Measurements from ENCODE around the gene STPG2. TPM values are rescaled to one million over a fixed set of nuclear protein-coding genes. Genes with fewer than 3 reads are reported as not detected.

The STPG2 gene
- total RNA-seq, 2 donors from 2014 or later = 0.13 to 0.53 TPM

- no peaks in the 10 kb centered on the region for H3K36me3 ChIP-seq (ENCODE audit: control insufficient read depth, insufficient read depth, low read length)
- H3K9me3 Mint-ChIP-seq = peaks cover 3% of the 10 kb centered on the region
- DNase-seq = no peak
- H3K27ac ChIP-seq (ENCODE audit: low read depth, low read length) = no peak overlapping the region
- H3K4me1 ChIP-seq (ENCODE audit: control insufficient read depth, insufficient read depth, low read length) = no peaks in the 10 kb centered on the region
- H3K4me3 Mint-ChIP-seq = no peak overlapping the region
- no peak overlapping the region for H3K27ac Mint-ChIP-seq
- no peak for TF ChIP-seq CTCF (conservative IDR thresholded peaks at IDR 0.05)
- no peak overlapping the region for H3K9ac ChIP-seq (ENCODE audit: extremely low read depth, low read length, poor library complexity, severe bottlenecking)
- 70 to 83% methylated on average over 2 to 4 of the region's 4 CpGs for WGBS, 2 experiments (ENCODE audit: insufficient coverage in 1 of 2, insufficient read length in 1 of 2)
- H3K4me1 Mint-ChIP-seq = peaks cover 3% of the 10 kb centered on the region
- H3K27me3 Mint-ChIP-seq (ENCODE audit: insufficient read depth) = no peaks in the 10 kb centered on the region
- H3K36me3 Mint-ChIP-seq (ENCODE audit: low read depth) = peaks cover 2% of the 10 kb centered on the region
- H3K9me3 ChIP-seq (ENCODE audit: control insufficient read depth, low read length) = no peaks in the 10 kb centered on the region
- no peak overlapping the region for H3K4me3 ChIP-seq (ENCODE audit: low read length)
- H3K27me3 ChIP-seq (ENCODE audit: control insufficient read depth, insufficient read depth, low read length, poor library complexity, severe bottlenecking) = no peaks in the 10 kb centered on the region
These were observed 515.5 kb downstream of the STPG2 start for GRCh38 chr4:97627750-97628149.

GRCh38 chr4:97624204-97624603 lies 519.1 kb downstream of the STPG2 start:
- TF ChIP-seq CTCF (conservative IDR thresholded peaks at IDR 0.05) = no peak
- Mint-ChIP-seq H3K4me3 (no peak overlapping the region), H3K36me3 (ENCODE audit: low read depth) (peaks cover 2% of the 10 kb centered on the region), H3K9me3 (peaks cover 3% of the 10 kb centered on the region), H3K4me1 (no peaks in the 10 kb centered on the region), H3K27ac (no peak overlapping the region), H3K27me3 (ENCODE audit: insufficient read depth) (no peaks in the 10 kb centered on the region)
- no peaks in the 10 kb centered on the region for H3K4me1 ChIP-seq (ENCODE audit: control insufficient read depth, insufficient read depth, low read length)
- no peak for DNase-seq
- H3K9ac ChIP-seq (ENCODE audit: extremely low read depth, low read length, poor library complexity, severe bottlenecking) = no peak overlapping the region
- no peaks in the 10 kb centered on the region for H3K27me3 ChIP-seq (ENCODE audit: control insufficient read depth, insufficient read depth, low read length, poor library complexity, severe bottlenecking)
- WGBS, 2 experiments (ENCODE audit: insufficient coverage in 1 of 2, insufficient read length in 1 of 2) = 80 to 86% methylated on average over 3 to 4 of the region's 4 CpGs
- H3K27ac ChIP-seq (ENCODE audit: low read depth, low read length) = no peak overlapping the region
- H3K9me3 ChIP-seq (ENCODE audit: control insufficient read depth, low read length) = no peaks in the 10 kb centered on the region
- no peak overlapping the region for H3K4me3 ChIP-seq (ENCODE audit: low read length)
- H3K36me3 ChIP-seq (ENCODE audit: control insufficient read depth, insufficient read depth, low read length) = no peaks in the 10 kb centered on the region

GRCh38 chr4:97605932-97606331 lies 537.3 kb downstream of the STPG2 start:
- Histone ChIP-seq H3K9me3 (ENCODE audit: control insufficient read depth, low read length) (no peaks in the 10 kb centered on the region), H3K9ac (ENCODE audit: extremely low read depth, low read length, poor library complexity, severe bottlenecking) (no peak overlapping the region), H3K27me3 (ENCODE audit: control insufficient read depth, insufficient read depth, low read length, poor library complexity, severe bottlenecking) (no peaks in the 10 kb centered on the region), H3K36me3 (ENCODE audit: control insufficient read depth, insufficient read depth, low read length) (no peaks in the 10 kb centered on the region), H3K4me3 (ENCODE audit: low read length) (no peak overlapping the region), H3K4me1 (ENCODE audit: control insufficient read depth, insufficient read depth, low read length) (no peaks in the 10 kb centered on the region), H3K27ac (ENCODE audit: low read depth, low read length) (no peak overlapping the region)
- H3K36me3 Mint-ChIP-seq (ENCODE audit: low read depth) = no peaks in the 10 kb centered on the region
- TF ChIP-seq CTCF (conservative IDR thresholded peaks at IDR 0.05) = no peak
- no peaks in the 10 kb centered on the region for H3K9me3 Mint-ChIP-seq
- H3K27me3 Mint-ChIP-seq (ENCODE audit: insufficient read depth) = no peaks in the 10 kb centered on the region
- 94% methylated on average over 1 of the region's 2 CpGs; no CpG with 5 or more reads in 1 of the 2 experiments for WGBS, 2 experiments (ENCODE audit: insufficient coverage in 1 of 2, insufficient read length in 1 of 2)
- no peak for DNase-seq
- H3K27ac Mint-ChIP-seq = no peak overlapping the region
- H3K4me1 Mint-ChIP-seq = no peaks in the 10 kb centered on the region
- H3K4me3 Mint-ChIP-seq = no peak overlapping the region
